GM18951 (cell line): Measurements from ENCODE around the gene TIMP2.

ENCODE experiments used
- POLR2A ChIP-seq: IDR thresholded peaks from 4 replicates; pipeline ENCODE4 v1.6.1; 2011; ENCODE audit warnings: mild to moderate bottlenecking; ENCODE audit not compliant: insufficient read length, insufficient read depth; ENCODE audit errors: extremely low read depth
- in situ Hi-C: fragments of 300-500 bp; cut with MboI; formaldehyde crosslinking; loops from one replicate; pipeline ENCODE4 v1.12.0; 2022; ENCODE audit warnings: low sequenced_read_pairs, mixed read lengths, inconsistent platforms; ENCODE audit not compliant: unreplicated experiment

Gene TIMP2

GRCh38 chr17:78826836-78827509, 98.2 kb downstream of the TIMP2 start:
- in situ Hi-C loops: no loop called here
- no peak for TF ChIP-seq POLR2A

DNA sequence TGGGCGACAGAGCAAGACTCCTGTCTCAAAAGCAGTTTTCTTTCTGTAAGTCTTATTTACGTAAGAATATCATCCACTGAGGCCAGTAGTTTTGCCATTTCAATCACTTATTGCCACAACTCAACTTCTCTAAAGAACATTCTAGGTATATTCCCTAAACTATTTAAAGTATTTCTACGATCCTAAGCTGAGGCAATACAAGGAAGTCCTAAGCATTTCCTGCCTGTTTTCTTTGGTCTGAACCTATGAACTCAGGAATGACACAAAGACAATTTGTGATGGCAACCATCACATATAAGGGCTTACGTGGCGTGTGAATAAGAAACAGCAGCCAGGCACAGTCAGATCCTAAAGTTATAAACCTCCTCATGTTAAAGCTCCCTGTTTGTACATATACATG, 98.8 kb downstream of the TIMP2 start:
- TF ChIP-seq POLR2A: no peak

DNA sequence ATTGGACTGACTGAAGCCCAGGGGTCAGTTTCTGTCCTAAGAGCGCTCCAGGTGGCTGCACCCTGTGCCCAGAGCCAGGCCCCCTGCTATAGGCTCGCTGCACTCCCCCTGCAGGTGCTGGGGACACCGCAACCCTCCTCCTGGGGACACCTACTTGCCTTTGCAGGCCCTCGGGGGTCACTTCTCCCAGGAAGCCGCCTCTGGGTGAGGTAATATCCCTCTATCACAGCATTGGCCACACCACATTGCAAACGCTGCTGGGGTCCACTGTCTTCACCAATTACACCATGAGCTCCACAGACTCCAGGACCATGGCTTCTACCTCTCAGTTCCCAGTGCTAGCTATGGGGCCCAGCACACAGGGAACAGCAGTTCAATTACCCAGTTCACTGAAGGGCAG, 99.5 kb downstream of the TIMP2 start:
- TF ChIP-seq POLR2A: no peak

More for the DNA sequence above, 98.8 kb downstream of the TIMP2 start:
- in situ Hi-C loops: no loop called here

DNA sequence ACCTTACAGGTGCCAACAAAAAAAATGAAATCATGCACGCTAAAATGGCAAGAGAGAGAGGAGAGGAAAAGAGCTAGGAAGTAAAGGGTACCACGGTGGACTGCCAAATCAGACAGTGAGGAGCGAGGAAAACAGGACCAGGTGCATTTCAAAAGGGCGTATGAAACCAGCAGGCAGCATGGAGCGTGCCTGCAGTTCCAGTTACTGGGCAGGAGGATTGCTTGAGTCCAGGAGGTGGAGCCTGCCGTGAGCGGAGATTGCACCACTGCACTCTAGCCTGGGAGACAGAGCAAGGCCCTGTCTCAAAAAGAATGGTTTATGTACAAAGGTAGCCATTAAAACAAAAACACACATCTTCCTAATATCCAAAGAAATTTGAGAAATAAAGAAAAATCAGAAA, 100.9 kb downstream of the TIMP2 start:
- in situ Hi-C loops: loop anchor here (25.0 kb wide), 1 partner anchor 312 kb away; no protein-coding TSS in a partner anchor
- TF ChIP-seq POLR2A: no peak

More for the DNA sequence above, 99.5 kb downstream of the TIMP2 start:
- in situ Hi-C loops: no loop called here

GRCh38 chr17:78823282-78824046, 101.7 kb downstream of the TIMP2 start:
- no peak for TF ChIP-seq POLR2A
- in situ Hi-C loops: loop anchor here (25.0 kb wide), 1 partner anchor 311 kb away; no protein-coding TSS in a partner anchor

- in situ Hi-C loops: loop anchor here (25.0 kb wide), 1 partner anchor 310 kb away; no protein-coding TSS in a partner anchor
- no peak for TF ChIP-seq POLR2A
Observed at GRCh38 chr17:78822552-78822951, 102.6 kb downstream of the TIMP2 start.

GRCh38 chr17:78821961-78822360, 103.2 kb downstream of the TIMP2 start:
- in situ Hi-C loops: loop anchor here (25.0 kb wide), 1 partner anchor 310 kb away; no protein-coding TSS in a partner anchor
- no peak for TF ChIP-seq POLR2A

- in situ Hi-C loops: loop anchor here (25.0 kb wide), 1 partner anchor 309 kb away; no protein-coding TSS in a partner anchor
- TF ChIP-seq POLR2A: no peak
Observed at GRCh38 chr17:78820841-78821240, 104.3 kb downstream of the TIMP2 start.

- in situ Hi-C loops: loop anchor here (25.0 kb wide), 1 partner anchor 308 kb away; no protein-coding TSS in a partner anchor
- no peak for TF ChIP-seq POLR2A
Observed at GRCh38 chr17:78819806-78820792, 105.1 kb downstream of the TIMP2 start.

DNA sequence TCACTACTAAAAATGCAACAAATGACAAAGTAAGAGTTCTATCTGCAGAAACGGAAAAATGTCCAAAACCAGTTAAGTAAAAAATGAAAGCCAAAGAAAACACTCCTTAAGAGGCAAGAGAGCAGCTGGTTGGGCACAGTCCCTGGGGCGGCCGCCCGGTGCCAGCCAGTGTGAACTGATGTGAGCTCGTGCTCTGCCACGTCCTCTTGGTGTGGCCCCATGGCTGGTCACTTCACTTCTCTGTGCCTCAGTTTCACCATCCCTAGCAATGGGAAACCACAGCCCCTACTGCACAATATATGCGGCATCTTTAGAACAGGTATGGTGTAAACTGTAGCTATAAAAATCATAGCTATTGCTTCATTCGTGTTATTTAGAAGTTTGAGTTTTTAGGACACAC, 105.8 kb downstream of the TIMP2 start:
- no peak for TF ChIP-seq POLR2A
- in situ Hi-C loops: loop anchor here (25.0 kb wide), 1 partner anchor 307 kb away; no protein-coding TSS in a partner anchor

- TF ChIP-seq POLR2A: no peak
- in situ Hi-C loops: loop anchor here (25.0 kb wide), 1 partner anchor 307 kb away; no protein-coding TSS in a partner anchor
Observed at GRCh38 chr17:78818932-78819331, 106.3 kb downstream of the TIMP2 start.

- in situ Hi-C loops: loop anchor here (25.0 kb wide), 1 partner anchor 306 kb away; no protein-coding TSS in a partner anchor
- no peak for TF ChIP-seq POLR2A
Observed at GRCh38 chr17:78818152-78818846, 106.9 kb downstream of the TIMP2 start.
